ENCODE results near the gene ALKBH3. TPM values are rescaled to one million over a fixed set of nuclear protein-coding genes. Genes with fewer than 3 reads are reported as not detected.

Gene ALKBH3
- total RNA-seq, 1 experiment from 2014 or later = 36.7 TPM

GRCh38 chr11:43953521-43953920 lies 72.9 kb downstream of the ALKBH3 start (continued):
- no peak for TF ChIP-seq ZBTB33 (IDR thresholded peaks at IDR 0.05; ENCODE audit: extremely low read depth, insufficient replicate concordance, low read length)
- no peak for TF ChIP-seq FOSL1 (IDR thresholded peaks at IDR 0.05; ENCODE audit: low read depth)
- TF ChIP-seq CTCF (IDR thresholded peaks at IDR 0.05 in 2 of 3, conservative IDR thresholded peaks at IDR 0.05 in 1 of 3; ENCODE audit: borderline replicate concordance in 1 of 3, insufficient read depth in 1 of 3, low read depth in 2 of 3, low read length in 2 of 3) = no peak
- TF ChIP-seq SRF (IDR thresholded peaks at IDR 0.05; ENCODE audit: low read depth) = no peak
- no peak for TF ChIP-seq ZNF274 (IDR thresholded peaks at IDR 0.05; ENCODE audit: low read depth, low read length)

DNA sequence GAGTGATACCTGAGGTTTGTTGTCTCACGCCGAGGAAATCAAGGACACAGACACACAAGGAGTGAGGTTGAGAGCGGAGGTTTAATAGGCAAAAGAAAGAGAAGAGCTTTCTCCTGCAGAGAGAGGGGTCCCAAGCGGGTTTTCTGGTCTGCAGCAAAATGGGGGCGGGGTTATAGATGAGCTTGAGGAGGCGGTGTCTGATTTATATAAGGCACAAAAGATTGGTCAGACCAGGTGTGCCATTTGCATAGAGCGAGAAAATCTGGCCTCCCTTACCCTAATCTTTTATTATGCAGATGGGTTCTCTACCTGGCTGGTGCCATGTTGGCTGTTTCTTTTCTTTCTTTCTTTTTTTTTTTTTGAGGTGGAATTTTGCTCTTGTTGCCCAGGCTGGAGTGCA lies 73.6 kb downstream of the ALKBH3 start:
- no peak for ATAC-seq
- POLR2A ChIA-PET = no interaction called here
- H4K20me1 ChIP-seq (ENCODE audit: insufficient read depth) = no peaks in the 10 kb centered on the region
- no peak overlapping the region for H2AFZ ChIP-seq (ENCODE audit: low read depth, low read length, poor library complexity, severe bottlenecking)
- H3K4me1 ChIP-seq (ENCODE audit: control insufficient read depth in 1 of 2, insufficient read depth in 2 of 2, low read length in 2 of 2) = no peaks in the 10 kb centered on the region
- H3K36me3 ChIP-seq (ENCODE audit: control insufficient read depth in 1 of 2, insufficient read depth in 2 of 2, low read length in 2 of 2) = no peaks in the 10 kb centered on the region
- no peak for DNase-seq (ENCODE audit: low read depth, low spot score)
- H3K27ac ChIP-seq (ENCODE audit: low read depth, low read length) = no peak overlapping the region
- no peaks in the 10 kb centered on the region for H3K9me2 ChIP-seq (ENCODE audit: insufficient read depth)
- RAD21 ChIA-PET (ENCODE audit: low non-redundant PET in 1 of 2, low total read pairs in 2 of 2, uncharacterized antibody in 2 of 2, unreplicated experiment in 2 of 2) = no interaction called here
- H3K79me2 ChIP-seq (ENCODE audit: insufficient read depth, low read length) = no peaks in the 10 kb centered on the region
- no peak overlapping the region for H3K4me3 ChIP-seq (replicated peaks in 1 of 2; ENCODE audit: low read depth in 1 of 2, low read length in 2 of 2)
- BruUV-seq (replicated peaks) = no TSS peak
- intact Hi-C loops (cut with micrococcal nuclease) = no loop called here
- H3K9ac ChIP-seq (ENCODE audit: low read length) = no peak overlapping the region
- no peak for TF ChIP-seq ZFX (IDR thresholded peaks at IDR 0.05)
- no peak for TF ChIP-seq RAD21 (IDR thresholded peaks at IDR 0.05; ENCODE audit: low read depth)
- TF ChIP-seq CEBPB (IDR thresholded peaks at IDR 0.05; ENCODE audit: low read depth) = no peak
- TF ChIP-seq EGR1 (IDR thresholded peaks at IDR 0.05; ENCODE audit: low read depth) = no peak
- no peak for TF ChIP-seq EZH2phosphoT487 (IDR thresholded peaks at IDR 0.05; ENCODE audit: borderline replicate concordance)
- no peak for TF ChIP-seq CBX3 (IDR thresholded peaks at IDR 0.05; ENCODE audit: low read depth)
- no peak for TF ChIP-seq MAX (IDR thresholded peaks at IDR 0.05)
- TF ChIP-seq YY1 (IDR thresholded peaks at IDR 0.05; ENCODE audit: extremely low read depth, insufficient replicate concordance, low read depth, low read length) = no peak
- no peak for TF ChIP-seq ZNF274 (IDR thresholded peaks at IDR 0.05; ENCODE audit: low read depth, low read length)
- TF ChIP-seq POLR2AphosphoS5 (IDR thresholded peaks at IDR 0.05; ENCODE audit: low read depth, low read length) = no peak
- no peak for TF ChIP-seq EZH2 (IDR thresholded peaks at IDR 0.05)
- TF ChIP-seq POLR2A (IDR thresholded peaks at IDR 0.05; ENCODE audit: borderline replicate concordance, extremely low read depth, insufficient read depth, insufficient read length) = no peak
- TF ChIP-seq ELF1 (IDR thresholded peaks at IDR 0.05; ENCODE audit: borderline replicate concordance, low read depth) = no peak
- TF ChIP-seq SRF (IDR thresholded peaks at IDR 0.05; ENCODE audit: low read depth) = no peak
- TF ChIP-seq ZBTB33 (IDR thresholded peaks at IDR 0.05; ENCODE audit: extremely low read depth, insufficient replicate concordance, low read length) = no peak
- no peak for TF ChIP-seq SIN3A (IDR thresholded peaks at IDR 0.05; ENCODE audit: low read depth)
- TF ChIP-seq JUND (IDR thresholded peaks at IDR 0.05) = no peak
- TF ChIP-seq FOSL1 (IDR thresholded peaks at IDR 0.05; ENCODE audit: low read depth) = no peak
- TF ChIP-seq ATF3 (IDR thresholded peaks at IDR 0.05) = no peak
- H3K27me3 ChIP-seq (ENCODE audit: insufficient read depth, low read length) = no peaks in the 10 kb centered on the region
- CTCF ChIA-PET = interaction anchor here (0.7 kb wide), 1 partner anchor 9 kb away, joined by 3 read pairs; no protein-coding TSS in a partner anchor
- 0 out of 4 replicates have a peak, but pooled peaks cover 0 to 6% of the 10 kb centered on the region in 2 experiments for H3K9me3 ChIP-seq (ENCODE audit: control insufficient read depth in 1 of 2, insufficient read depth in 1 of 2, low read depth in 1 of 2, low read length in 2 of 2)
- H3K4me2 ChIP-seq (ENCODE audit: low read length) = no peak overlapping the region
